DMS79 treated with DMSO at 0.1 percent for 48 hours (cell line): ENCODE data around the gene ACTRT2.

Experiments
- DNase-seq: peaks from one replicate; lab custom pipeline; 2025; lab: John Stamatoyannopoulos, UW

Gene ACTRT2

DNA sequence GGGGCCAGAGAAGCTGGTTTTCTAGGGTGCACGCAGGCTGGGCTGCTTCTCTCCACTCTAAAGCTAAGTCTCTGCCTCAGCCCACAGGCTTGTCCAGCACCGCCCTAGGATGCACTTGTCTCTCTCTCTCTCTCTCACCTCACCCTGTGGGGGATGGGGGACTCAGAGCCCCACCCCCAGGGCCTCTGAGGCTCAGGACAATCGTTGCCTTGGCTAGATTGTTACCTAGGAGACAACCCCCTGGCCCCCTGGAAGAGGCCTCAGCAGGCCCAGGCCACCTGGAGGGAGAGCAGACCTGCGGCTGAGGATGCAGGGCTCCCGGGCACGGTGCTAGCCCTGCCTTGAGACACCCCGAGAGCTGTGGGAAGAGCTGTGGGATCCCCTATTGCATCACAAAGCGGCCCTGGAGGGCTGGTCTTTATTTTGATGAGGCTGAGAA is at the start of gene ACTRT2:
ACTRT2 (plus strand) TSS at position 235 of the 439 bp plus-strand sequence. CDS start 220 bp downstream, outside the sequence.
- no peak for DNase-seq

DNA sequence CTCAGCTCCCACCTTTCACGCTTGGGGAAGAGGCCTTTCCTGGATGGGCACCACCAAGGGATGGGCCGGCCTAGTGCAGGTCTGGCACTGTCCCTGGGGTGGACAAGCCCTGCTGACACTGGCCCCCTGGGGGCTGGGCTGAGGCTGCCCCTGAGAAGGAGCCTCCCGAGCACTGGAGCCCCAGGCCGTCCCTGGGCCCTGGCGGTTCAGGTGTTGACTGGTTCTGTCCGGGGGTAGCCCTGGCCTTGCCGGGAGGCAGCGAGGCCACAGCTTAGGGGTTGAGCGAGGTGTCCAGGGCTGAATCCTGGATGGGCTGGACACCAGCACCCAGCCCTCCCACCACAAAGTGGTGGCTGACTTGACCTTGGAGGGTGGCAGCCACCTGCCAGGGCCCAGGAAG is 49.7 kb upstream of the ACTRT2 start:
- DNase-seq = no peak

DNA sequence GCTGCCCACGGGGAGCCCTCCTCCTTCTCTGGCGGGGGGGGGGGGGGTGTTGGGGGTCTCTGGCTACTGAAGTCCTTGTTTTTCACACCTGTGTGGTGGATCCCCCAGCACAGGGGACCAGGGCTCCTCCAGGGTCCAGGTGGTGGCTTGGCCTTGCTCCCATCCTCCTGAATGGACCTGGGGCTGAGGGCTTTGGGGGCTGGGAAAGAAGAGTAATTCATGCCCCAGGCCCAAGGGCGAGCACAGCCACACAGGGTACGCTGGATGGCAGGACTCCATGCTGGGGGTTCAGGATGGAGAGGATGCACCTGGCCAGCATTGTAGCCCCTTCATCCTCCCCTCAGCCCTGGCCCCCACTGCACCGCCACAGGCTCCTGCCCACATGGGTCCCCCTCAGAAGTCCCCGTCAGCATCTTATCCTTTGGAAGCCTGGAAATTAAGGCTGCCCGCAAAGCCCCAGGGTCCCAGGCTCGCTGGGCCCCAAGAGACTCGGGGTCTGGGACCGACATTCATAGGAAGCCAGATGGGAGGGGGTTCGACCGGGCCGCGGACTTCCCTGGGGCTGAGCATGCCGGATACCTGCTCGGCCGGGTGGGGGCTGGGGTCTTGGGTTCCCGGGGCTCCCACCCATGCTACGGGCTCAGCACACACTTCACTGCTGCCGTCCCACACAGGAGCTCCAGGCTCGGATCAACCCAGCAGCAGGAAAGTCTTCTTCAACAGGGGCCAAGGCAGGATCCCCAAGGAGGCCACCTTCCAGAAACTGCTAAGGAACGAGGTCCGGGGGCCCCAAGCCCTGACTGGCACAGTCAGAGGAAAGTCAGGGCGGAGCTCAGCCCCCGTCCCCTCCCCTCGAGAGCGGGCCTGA is 49.0 kb upstream of the ACTRT2 start:
- no peak for DNase-seq

DNA sequence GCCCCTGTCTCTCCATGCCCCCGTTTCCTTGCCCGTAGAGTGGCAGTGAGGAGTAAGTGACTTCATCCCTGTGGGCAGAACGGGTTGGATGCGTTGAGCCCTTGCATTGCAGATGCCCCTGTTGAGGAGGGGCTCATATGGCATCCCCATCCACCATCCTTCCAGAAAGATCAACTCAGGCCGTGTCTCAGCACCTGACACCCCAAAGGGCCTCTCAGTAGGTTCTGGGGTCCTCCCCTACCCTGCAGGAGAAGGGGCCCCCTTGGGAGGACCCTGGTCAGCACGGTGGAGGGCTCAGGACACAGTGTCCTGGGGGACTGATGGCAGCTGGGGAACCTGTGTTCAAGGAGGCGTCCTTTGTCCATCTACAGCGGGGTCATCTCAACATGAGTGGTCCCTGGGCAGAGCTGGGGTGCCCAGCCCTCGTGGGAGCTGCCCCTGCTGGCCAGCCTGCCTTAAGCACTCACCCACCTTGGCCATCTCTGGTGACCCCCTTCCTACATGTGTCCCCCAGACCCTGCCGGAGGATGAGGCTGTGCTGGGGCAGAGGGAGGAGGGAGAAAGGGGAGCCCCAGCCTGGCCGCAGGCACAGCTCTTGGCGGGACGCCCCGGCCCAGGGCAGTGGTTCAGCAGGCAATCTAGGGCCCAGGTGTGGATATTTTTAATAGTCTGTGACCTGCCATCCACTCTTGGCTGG is 48.2 kb upstream of the ACTRT2 start:
- DNase-seq = no peak

DNA sequence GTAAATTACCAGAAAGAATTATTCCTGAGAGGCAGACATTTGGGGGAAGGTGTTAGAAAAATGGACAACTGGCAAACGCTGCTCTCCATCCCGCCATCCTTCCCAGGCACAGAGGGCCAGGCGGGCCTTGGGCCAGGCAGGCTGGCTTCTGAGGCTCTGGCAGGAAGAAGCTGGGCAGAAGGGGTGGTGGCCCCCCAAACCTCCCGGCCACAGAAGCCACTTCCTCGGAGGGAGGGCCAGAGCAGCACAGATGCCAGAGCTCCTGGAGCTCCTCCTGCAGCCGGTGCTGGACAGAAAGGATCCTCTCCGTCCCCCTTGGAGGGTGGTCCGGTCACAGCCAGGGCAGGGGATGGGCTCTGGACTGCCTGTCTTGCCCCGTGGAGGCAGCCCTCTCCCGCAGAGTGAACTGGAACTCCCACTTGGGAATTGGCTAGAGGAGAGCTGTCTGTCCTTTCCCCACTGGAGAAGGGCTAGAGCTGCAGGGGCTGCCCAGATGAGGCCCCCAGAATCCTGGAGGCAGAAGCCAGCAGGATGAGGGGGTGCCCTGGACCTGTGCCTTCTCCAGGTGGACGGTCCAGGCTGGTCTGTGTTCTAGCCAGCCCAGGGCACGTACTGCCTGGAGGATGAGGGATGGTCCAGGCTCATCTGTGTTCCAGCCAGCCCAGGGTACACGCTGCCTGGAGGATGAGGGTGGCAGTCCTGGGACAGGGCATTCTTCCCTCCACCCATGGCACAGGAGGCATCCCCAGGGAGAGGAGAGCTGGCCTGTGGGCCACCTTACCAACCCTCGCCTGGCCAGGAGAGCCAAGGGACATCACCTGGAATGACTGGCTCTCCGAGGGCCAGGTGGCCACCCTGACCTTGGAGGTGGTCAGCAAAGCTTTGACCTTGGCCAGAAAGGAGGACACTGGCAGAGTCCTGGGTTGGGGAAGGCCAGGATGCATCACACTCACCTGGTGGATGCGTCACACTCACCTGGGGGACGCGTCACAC is 47.4 kb upstream of the ACTRT2 start:
- DNase-seq = no peak

DNA sequence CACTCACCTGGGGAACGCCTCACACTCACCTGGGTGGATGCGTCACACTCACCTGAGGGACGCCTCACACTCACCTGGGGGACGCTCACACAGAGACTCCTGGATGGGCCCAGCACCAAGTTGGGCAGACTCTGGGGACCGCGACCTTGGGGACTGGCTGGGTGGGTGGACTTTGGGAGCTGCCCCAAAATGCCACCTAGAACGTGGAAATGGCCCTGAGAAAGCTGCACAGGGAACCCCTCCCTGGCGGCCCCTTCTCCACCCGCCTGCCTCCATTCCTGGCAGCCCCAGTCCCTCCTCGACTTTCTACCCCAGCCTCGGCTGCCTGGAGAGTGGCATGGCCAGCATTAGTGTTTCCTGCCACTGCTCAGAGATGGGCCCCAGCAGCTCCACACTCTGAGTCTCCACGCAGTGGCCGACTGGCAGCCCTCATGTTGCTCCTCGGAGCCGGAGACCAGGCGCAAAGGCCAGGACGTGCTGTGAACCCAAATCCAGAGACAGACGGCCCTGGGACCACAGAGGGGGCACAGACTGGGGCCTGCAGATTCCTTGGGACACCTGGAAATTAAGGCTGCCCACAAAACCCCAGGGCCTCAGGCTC is 46.5 kb upstream of the ACTRT2 start:
- no peak for DNase-seq

DNA sequence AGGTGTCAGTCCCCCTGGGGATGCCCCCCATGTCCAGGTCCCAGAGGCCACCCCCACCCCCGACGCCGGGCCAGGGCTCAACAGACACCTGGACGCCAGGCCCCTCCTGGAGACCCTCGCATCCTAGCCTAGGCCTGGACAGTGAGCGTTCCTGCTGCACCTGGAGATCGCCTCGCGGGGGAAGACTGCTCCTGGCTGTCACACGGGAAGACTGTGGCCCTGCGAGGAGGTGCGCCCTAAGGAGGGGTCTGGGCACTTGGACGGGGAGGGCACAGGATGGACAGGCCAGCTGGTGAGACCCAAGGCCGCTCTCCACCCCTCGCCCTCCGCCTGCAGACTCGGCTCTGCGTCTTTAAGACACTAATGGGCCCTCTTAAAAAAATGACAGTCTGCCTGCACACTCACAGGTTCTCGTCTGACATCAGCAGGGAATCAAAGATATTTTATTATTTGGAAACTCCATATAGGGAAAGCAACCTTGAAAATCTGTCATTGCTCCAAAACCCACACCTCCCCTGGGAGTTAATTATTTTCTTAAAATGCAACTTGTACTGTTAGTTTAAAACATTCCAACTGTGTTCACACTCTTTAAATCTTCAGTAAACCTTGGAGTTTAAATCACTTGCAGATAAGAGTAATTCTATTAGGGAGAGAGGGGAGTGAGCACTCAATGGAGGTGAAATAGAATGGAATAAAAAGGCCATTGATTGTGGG is 45.6 kb upstream of the ACTRT2 start:
- peak; percentile 31 for DNase-seq

DNA sequence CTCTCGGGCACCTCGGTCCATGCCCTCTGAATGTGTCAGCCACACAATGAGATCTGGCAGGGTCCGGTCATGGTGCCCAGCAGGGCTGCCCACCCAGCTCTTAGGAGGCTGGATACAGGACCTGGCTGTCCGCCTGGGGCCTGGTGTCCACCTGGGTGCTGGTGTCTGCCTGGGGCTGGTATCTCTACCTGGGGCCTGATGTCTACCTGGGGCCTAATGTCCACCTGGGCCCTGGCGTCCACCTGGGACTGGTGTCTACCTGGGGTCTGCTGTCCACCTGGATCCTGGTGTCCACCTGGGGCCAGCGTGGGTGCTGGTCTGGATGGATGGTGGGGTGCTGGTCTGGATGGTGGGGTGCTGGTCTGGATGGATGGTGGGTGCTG is 45.1 kb upstream of the ACTRT2 start:
- no peak for DNase-seq

DNA sequence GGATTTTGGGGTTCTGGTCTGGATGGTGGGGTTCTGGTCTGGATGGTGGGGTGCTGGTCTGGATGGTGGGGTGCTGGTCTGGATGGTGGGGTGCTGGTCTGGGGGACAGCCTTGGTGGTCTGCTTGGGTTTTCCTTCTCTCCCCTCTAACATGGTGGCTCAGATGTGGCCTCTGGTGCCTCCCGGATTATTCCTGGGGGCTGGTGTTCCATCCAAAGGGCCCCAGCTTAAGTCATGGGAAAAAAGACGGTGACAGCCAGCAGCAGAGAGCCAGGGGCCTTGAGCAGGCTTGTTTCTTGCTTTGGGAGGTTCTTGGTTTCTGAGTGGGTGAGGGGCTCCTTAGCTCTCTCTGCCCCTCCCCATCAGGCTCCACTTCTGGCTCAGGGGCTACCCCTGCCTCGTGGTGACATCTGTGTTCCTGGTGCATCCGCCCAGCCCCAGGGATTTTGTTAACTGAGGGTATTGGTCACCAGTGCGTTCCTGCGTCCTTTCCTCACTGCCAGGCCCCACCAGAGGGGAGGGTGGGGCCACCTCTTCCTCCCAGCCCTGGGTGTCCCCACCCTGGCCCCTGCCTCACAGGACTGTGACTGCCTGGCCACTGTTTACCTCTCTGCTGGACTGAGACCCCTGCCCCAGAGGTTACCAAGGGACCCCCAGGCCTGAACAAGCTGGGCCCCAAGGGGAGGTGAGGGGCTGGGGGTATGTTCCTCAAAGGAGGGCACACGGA is 43.2 kb upstream of the ACTRT2 start:
- DNase-seq = no peak

DNA sequence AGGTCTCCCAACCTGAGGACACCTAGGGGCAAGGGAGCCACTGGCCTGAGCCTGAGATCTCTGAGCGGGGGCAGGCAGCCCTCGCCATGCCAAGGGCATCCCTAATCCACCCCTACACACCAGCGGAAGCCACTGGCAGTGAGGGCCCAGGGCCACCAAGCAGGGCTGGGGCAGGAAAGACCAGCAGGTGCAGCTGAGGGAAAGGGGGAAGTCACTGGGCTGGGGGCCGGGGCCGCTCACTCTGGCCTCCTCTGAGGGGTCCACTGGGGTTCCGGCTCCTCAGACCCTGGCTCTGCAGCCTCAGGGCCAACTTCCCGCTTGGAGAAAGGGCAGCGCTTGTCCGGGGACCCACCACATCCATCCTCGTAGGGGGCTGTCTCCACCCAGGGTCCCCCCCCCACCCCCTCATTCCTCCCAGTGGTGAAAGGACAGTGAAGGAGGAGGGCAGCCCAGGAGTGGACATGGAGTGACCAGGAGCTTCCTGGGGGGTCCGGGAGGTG is 42.5 kb upstream of the ACTRT2 start:
- no peak for DNase-seq

DNA sequence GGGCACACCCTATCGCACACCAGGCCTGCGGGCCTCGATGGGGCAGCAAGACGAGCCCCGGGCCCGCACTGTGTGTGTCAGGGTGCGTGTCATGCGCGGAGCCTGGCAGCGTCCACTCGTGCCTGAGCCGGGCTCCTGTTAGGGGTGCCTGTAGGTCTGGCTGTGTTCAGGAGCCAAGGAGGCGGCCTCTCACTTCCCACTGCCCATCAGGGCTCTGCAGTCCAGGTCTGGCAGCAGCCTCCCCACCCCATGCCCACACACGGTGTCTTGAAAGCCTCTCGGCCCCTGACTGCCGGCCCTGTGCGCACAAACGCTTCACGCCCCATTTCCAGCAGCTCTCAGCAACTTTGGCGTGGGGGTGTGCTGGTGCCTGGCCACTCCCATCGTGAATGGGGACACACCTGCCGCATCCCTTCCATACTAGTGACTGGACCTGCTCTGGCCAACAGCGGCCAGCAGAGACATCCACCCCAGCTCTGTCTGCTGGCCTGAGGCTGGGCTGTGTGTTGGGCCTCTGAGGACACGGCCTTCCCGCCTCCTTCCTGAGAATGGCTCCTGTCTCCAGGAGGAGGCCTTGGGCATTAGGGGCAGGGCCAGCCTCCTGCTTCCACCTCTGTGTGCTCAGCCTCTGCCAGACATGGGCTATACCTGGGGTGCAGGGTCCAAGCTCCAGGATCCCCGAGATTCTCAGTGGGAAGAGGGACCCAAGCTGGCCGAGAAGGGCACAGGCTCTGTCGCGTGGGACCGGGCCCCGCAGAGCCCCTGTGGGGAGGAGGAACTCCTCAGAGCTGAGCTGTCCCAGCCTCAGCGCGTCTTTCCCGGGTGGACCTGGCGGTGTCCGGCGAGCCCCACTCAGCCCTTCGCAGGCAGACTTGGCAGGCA is 41.8 kb upstream of the ACTRT2 start:
- DNase-seq = peak; percentile 90

DNA sequence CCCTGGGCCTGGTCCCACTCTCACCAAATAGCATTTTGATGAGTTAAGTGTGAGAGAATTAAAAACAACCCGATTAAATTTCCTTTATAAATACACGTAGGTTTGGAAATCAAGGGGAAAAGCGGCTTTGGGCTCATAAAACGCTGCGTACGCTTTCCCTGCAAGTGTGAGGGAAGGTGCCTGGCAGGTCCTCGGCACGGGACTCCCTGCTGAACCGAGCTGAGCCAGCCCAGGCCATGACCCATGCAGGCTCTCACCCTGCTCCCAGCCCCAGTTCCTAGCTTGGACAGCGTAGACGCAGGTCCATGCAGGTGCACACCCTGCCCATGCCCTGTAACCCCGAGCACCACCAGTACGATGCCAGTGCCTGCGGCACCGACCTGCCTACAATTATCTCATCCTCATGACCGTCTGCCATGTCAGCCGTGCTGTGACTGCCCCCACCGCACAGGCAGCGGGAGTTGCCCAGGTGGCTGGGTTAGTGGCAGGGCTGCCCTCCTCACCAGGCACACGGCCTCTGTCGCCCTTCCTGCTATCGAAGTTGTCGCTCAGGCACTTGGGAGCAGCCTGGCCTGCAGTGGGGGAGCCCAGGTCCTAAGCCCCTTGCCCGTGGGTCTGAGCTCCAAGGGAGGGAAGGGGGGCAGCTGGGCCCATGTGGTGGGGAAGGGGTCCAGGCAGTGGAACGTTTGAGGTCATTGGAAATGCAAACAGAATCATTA is 41.0 kb upstream of the ACTRT2 start:
- DNase-seq = peak; percentile 6

DNA sequence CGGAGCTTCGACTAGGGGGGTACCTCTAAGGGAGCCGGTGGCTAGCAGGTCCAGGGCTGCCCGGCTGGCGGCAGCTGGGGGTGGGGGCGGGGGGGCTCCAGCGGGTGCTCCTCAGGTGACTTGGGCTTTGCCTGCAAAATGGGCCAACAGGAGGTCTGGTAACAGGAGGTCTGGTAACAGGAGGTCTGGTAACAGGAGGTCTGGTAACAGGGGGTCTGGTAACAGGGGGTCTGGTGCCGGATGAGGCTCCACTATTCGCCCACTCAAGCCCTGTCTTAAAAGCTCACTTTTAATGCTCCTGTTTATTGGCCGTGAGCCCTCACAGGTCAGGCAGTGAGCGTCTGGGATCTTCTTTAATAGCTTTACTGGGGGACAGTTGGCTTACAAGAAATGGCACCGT is 40.4 kb upstream of the ACTRT2 start:
- DNase-seq = no peak

DNA sequence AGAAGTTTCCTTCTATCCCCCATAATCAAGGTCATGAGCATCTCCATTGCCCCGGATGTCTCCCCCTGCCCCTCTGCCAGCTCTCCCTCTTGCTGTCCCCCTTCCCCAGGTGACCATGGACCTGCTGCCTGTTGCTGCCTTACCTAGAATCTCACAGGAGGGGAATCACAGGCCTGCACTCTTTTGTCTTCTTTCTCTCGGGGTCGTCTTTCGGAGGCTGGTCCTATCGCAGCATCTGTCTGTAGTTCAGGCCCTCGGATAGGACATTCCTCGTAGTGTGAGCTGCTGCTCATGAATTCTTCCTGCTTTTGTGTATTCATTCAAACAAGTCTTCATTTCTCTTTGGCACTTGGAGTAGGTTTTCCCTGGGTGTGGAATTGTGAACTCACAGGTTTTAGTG is 39.9 kb upstream of the ACTRT2 start:
- DNase-seq = no peak

DNA sequence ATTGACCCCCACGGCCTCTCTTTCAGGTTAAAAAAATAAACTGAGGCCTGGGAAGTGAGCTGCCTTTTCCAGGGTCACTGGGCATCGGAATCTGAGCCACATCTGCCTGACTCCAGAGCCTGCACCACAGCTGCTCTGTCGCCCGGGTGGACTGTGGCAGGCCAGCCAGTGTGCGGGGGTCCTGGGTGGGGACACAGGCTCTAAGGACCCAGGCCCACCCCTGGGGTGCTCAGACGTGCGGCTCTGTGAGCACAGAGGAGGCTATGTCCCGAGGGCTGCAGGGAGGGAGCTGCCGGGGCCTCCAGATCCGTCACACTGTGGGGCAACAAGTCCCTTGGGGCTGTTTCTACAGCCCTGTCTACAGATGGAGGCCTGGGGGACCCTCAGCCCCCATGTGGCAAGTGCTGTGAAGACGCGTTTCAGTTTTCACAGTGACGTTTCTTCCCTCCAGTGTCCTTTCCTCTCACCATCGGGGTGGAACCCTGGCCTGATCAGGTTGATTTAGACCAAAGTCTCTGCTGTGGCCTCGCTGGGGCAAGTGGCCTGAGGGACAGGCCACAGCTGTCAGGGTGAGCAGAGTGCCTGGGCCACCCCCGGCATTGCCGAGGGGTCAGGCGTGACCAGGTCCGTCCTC is 39.2 kb upstream of the ACTRT2 start:
- no peak for DNase-seq

DNA sequence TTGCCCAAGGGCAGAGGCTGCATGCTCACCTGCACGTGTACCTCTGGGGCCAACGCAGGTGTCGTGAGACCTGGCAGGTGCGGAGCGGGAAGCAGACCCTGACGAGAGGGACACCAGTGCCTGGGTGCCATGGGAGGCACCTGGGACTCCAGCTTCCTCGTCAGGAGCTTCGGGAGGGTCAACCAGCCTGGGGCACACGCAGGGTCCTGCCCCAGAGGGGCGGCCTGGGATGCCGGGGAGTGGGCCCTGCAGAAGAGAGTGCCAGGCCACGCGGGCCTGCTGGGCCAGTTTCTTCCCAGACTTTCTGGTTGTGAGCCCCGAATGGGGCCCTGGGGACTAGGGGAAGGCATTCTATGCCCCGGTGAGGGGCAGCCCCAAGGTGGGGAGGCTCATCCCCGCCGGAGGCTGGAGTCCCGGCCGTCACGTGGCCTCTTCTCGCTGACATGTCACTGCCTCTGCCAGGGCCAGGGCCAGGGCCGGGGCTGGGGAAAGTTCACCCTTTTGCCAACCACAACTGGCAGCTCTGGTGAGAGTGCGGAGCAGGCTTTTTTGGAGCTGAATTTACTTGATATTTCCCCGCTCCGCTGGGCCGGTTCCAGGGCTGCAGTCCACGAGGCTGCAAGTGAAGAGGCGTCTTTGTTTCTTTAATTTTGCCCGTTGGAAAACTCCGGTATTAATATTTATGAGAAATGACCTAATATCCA is 38.5 kb upstream of the ACTRT2 start:
- no peak for DNase-seq

DNA sequence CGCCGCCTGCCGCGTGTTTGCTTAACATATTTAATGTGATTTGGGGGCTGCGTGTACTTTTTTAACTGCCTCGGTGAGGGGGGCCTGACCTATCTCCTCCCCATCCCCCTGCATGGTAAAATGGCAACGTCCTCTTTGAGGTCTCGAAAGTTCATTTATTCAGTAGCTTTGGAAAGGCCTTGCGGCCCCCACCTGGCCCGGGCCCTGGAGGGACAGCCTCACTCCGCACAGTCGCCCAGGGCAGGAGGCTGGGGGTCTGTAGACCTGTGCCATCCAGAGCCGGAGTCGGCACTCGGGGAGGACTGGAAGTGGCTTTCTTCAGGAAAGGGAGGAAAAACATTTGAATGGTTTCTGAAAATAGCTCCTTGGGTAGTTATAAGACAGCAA is 38.0 kb upstream of the ACTRT2 start:
- no peak for DNase-seq
